HG03280 (cell line): Measurements from ENCODE around the gene SFRP2.

Experiments
- ATAC-seq: cut with Tn5 transposase; IDR thresholded peaks from one replicate; pipeline ENCODE4 v1.9.1; 2021; ENCODE audit warnings: mild to moderate bottlenecking, moderate library complexity; ENCODE audit not compliant: unreplicated experiment

The SFRP2 gene, protein sequence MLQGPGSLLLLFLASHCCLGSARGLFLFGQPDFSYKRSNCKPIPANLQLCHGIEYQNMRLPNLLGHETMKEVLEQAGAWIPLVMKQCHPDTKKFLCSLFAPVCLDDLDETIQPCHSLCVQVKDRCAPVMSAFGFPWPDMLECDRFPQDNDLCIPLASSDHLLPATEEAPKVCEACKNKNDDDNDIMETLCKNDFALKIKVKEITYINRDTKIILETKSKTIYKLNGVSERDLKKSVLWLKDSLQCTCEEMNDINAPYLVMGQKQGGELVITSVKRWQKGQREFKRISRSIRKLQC

DNA sequence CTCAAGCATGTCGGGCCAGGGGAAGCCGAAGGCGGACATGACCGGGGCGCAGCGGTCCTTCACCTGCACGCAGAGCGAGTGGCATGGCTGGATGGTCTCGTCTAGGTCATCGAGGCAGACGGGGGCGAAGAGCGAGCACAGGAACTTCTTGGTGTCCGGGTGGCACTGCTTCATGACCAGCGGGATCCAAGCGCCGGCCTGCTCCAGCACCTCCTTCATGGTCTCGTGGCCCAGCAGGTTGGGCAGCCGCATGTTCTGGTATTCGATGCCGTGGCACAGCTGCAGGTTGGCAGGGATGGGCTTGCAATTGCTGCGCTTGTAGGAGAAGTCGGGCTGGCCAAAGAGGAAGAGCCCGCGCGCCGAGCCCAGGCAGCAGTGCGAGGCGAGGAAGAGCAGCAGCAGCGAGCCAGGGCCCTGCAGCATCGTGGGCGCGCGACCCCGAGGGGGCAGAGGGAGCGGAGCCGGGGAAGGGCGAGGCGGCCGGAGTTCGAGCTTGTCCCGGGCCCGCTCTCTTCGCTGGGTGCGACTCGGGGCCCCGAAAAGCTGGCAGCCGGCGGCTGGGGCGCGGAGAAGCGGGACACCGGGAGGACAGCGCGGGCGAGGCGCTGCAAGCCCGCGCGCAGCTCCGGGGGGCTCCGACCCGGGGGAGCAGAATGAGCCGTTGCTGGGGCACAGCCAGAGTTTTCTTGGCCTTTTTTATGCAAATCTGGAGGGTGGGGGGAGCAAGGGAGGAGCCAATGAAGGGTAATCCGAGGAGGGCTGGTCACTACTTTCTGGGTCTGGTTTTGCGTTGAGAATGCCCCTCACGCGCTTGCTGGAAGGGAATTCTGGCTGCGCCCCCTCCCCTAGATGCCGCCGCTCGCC, at the start of gene SFRP2:
SFRP2 (minus strand) TSS at position 671 of the 864 bp plus-strand sequence; CDS start at position 423, 248 bp downstream.
- no peak for ATAC-seq

DNA sequence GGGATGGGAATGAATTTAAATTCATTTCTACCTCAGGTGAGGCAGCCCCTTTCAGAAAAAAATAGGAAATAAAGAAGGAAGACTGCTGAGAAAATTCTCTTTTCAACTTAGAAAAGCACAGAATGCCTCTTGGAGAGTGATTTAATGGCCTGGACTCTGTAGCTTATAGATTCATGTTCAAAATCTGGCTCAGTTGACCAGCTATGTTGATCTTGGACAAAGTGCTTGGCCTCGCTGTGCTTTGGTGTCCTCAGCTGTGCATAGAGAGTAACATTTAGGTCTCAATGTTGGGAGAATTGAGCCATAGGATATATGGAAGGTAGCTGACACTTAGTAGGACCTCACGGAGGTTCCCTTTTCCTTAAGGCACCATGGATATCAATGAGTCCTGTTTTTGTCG, 49.7 kb upstream of the SFRP2 start:
- no peak for ATAC-seq

- ATAC-seq: no peak
Measured at GRCh38 chr4:153834901-153835300, 46.0 kb upstream of the SFRP2 start.

GRCh38 chr4:153832720-153833287, 43.9 kb upstream of the SFRP2 start:
- no peak for ATAC-seq

GRCh38 chr4:153832054-153832453, 43.2 kb upstream of the SFRP2 start:
- no peak for ATAC-seq

DNA sequence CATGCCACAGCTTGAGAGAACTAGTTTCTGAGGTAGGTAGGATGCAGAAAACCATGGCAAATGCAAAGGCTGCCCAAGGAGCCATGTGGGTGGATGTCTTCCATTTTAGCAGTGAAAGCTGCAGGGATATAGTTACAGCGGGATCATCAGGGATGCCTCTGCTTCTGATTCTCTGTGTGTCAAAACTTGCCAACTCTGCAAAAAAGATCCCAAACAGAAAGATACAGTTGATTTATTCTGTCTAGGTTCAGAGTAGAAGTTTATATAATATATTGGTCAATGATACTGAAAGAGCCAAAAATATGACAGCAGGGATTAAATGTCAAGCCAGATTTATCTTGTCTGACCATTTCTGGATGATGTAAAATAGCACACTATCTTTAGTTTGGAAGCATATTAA, 42.4 kb upstream of the SFRP2 start:
- ATAC-seq: no peak

- ATAC-seq: no peak
Measured at GRCh38 chr4:153825691-153826090, 36.8 kb upstream of the SFRP2 start.

GRCh38 chr4:153825126-153825525, 36.2 kb upstream of the SFRP2 start:
- no peak for ATAC-seq

DNA sequence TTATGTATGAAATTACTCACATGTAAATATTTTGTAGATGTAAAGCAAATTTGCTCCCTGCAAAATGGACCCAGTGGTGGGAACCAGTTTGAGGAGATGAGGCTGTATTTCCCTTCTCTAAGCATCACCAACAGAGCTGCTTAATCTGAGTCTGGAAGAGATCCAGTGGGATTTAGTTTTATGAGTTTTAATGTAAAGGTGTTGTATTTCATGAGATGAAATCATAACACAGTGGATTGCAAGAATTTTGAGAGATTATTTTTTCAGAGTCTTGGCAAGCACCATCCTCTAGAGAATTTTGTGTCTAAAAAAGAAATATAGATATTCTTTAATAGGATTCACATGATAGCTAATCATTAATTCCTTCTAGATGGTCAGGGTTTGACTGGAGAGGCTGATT, 35.6 kb upstream of the SFRP2 start:
- no peak for ATAC-seq

GRCh38 chr4:153823483-153823882, 34.6 kb upstream of the SFRP2 start:
- ATAC-seq: no peak

- ATAC-seq: no peak
Measured at GRCh38 chr4:153822316-153822715, 33.4 kb upstream of the SFRP2 start.

GRCh38 chr4:153817466-153817865, 28.6 kb upstream of the SFRP2 start:
- no peak for ATAC-seq

DNA sequence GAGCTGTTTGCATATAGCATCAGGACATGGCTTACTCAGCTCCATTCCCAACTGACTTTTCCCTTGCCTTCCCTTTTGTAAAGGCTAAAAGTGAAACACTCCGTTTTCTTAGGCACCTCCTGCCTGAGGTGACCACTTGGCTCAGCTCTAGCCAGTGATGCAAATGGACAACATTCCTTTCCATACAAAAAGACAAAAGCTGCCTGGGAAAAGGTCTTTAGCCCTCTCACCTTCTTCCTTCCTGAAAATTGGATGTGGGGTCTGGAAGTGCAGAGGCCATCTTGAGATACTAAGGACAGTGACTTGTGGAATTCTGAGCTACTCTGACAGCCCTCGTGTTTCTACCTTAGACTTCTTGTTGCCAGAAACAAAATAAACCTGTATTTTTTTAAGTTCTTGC, 27.7 kb upstream of the SFRP2 start:
- ATAC-seq: no peak

DNA sequence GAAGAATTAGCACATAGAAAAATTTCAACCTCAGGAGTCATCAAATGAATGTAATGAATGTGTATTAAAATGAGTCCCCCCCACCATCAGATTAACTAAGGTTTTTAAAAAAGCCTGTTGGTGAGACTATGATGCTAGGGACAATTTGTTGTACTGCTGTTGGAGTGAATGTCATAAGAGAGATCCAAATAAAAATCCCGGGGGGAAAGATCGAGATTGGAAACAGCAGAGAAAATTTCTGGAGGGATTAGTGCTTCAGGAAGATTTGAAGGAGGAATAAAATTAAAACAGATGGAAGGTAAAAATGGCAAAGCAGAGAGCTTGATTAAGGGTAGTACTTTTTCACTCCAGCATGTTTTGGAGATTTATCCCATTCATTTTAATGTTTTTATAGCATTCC, 25.9 kb upstream of the SFRP2 start:
- ATAC-seq: no peak

DNA sequence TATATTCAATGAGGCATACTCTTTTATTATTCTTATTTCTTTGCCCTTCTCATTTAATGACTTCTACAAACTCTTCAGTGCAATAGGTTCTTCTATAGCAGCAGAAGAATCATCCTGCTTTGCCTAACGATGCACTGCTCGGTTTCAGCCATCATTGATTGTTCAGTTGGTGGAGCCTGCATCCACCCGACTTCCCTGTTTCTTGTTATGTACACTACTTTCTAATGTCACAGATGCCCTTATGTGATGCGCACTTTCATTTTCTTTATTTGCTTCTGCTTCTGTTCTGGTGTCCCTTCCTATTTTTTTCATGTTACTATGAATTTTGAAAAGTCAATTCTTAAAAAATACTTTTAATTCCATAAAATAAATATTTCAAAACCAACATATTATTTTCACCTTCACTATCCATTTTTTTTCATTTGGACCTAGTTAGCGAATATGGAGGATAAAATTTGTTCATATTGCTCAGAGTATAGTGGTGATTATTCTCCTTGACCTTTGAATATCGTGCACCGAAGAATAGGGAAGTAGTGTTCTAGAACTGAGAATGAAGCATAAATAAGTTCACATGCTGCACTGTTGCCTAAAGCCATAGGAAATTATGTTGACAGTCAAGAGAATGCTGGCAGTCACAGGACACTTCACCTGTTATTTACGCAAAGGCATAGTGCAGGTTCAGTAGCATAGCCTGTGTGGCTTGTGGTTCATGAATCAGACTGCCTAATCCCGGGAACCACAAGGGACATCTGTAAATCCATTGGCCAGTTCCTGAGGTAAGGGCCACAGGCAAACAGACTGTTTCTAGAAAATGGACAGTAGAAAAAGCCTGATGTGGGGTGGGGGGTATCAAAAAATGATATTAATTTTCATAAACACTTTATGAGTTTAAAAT, 21.3 kb upstream of the SFRP2 start:
- no peak for ATAC-seq

- no peak for ATAC-seq
Measured at GRCh38 chr4:153809307-153809706, 20.4 kb upstream of the SFRP2 start.

DNA sequence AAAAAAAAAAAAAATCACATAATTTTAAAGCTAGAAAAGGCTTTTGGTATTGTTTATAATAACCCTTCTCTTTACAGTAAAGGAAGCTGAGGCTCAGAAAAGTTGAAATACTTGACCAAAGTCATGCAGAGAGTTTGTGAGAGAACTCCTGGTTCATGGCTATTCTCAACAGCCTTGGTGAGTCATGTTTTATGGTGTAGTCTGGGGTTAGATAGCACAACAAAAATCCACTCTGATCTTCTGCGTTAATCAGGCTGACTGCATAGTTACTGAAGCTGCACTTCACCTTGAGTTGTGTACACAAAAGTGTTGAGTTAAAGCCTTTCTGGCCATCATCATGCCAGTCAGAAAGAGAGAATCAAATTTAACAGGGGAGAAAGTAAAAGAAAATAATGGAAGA, 19.3 kb upstream of the SFRP2 start:
- ATAC-seq: no peak

DNA sequence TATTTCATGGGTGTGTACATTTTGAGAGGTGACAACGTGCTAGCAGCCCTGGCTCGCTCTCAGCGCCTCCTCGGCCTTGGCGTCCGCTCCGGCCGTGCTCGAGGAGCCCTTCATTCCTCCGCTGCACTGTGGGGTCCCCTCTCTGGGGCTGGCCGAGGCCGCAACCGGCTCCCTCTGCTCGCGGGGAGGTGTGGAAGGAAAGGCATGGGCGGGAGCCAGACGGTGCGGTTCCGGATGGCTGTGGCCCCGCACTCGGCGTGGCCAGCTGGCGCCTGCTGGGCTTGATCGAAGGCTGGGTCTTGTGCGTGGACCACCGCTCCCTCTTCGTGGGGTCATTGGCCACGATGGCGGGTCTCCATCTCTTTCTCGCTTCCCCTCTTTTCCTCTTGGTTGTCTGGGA, 17.2 kb upstream of the SFRP2 start:
- no peak for ATAC-seq

GRCh38 chr4:153804722-153805121, 15.8 kb upstream of the SFRP2 start:
- no peak for ATAC-seq

- ATAC-seq: no peak
Measured at GRCh38 chr4:153799694-153800074, 10.8 kb upstream of the SFRP2 start.
